ENCODE data around the gene FBRSL1.

DNA sequence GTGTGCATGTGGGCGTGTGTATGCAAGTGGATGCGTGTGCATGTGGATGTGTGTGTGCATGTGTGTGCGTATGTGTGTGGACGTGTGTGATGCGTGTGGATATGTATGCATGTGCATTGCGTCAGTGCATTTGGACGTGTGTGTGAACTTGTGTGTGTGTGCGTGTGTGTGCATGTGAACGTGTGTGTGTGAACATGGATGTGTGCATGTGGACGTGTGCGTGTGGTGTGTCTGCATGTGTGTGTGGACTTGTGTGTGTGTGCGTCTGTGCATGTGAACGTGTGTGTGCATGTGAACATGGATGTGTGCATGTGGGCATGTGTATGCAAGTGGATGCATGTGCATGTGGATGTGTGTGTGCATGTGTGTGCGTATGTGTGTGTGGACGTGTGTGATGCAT, 34.4 kb upstream of the FBRSL1 start:
- TF ChIP-seq POLR2AphosphoS5 (IDR thresholded peaks at IDR 0.05; ENCODE audit: low read depth, low read length) (no peak), MXI1 (IDR thresholded peaks at IDR 0.05; ENCODE audit: low read depth, low read length) (no peak), GATA2 (CRISPR knock-in tag; IDR thresholded peaks at IDR 0.05) (no peak), ELF1 (IDR thresholded peaks at IDR 0.05) (no peak), RAD21 (IDR thresholded peaks at IDR 0.05; ENCODE audit: low read length) (no peak), NFIC (IDR thresholded peaks at IDR 0.05; ENCODE audit: borderline replicate concordance) (no peak), GABPA (IDR thresholded peaks at IDR 0.05; ENCODE audit: low read depth) (no peak), ZBTB33 (IDR thresholded peaks at IDR 0.05; ENCODE audit: borderline replicate concordance, low read depth) (no peak), CHD2 (IDR thresholded peaks at IDR 0.05; ENCODE audit: low read length, partially characterized antibody) (no peak), RCOR1 (IDR thresholded peaks at IDR 0.05; ENCODE audit: low read length) (no peak)
- TF ChIP-seq, protein P1, sequence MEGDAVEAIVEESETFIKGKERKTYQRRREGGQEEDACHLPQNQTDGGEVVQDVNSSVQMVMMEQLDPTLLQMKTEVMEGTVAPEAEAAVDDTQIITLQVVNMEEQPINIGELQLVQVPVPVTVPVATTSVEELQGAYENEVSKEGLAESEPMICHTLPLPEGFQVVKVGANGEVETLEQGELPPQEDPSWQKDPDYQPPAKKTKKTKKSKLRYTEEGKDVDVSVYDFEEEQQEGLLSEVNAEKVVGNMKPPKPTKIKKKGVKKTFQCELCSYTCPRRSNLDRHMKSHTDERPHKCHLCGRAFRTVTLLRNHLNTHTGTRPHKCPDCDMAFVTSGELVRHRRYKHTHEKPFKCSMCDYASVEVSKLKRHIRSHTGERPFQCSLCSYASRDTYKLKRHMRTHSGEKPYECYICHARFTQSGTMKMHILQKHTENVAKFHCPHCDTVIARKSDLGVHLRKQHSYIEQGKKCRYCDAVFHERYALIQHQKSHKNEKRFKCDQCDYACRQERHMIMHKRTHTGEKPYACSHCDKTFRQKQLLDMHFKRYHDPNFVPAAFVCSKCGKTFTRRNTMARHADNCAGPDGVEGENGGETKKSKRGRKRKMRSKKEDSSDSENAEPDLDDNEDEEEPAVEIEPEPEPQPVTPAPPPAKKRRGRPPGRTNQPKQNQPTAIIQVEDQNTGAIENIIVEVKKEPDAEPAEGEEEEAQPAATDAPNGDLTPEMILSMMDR (IDR thresholded peaks at IDR 0.05), result no peak
- TF ChIP-seq, protein P2, sequence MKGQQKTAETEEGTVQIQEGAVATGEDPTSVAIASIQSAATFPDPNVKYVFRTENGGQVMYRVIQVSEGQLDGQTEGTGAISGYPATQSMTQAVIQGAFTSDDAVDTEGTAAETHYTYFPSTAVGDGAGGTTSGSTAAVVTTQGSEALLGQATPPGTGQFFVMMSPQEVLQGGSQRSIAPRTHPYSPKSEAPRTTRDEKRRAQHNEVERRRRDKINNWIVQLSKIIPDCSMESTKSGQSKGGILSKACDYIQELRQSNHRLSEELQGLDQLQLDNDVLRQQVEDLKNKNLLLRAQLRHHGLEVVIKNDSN (IDR thresholded peaks at IDR 0.05; ENCODE audit: borderline replicate concordance, low read depth), result no peak

Measured in SK-N-SH (cell line).